Chondrocyte (in vitro differentiated cells): Measurements from ENCODE around the gene IL12RB2. TPM values are rescaled to one million over a fixed set of nuclear protein-coding genes. Genes with fewer than 3 reads are reported as not detected.

Source experiments
- DNase-seq: peaks from one replicate; pipeline ENCODE4 v3.0.0; 2021; ENCODE audit warnings: mixed read lengths, low spot score
- H3K27ac Mint-ChIP-seq: one replicate; pipeline ENCODE4 v1.8.0; 2021; ENCODE audit warnings: mild to moderate bottlenecking, moderate library complexity, mixed read lengths; ENCODE audit not compliant: unreplicated experiment
- H3K27me3 Mint-ChIP-seq: 2 replicates; pipeline ENCODE4 v1.8.0; 2021; ENCODE audit warnings: low read depth, mixed read lengths
- H3K36me3 Mint-ChIP-seq: 2 replicates; pipeline ENCODE4 v1.8.0; 2021; ENCODE audit warnings: low read depth, mixed read lengths
- H3K4me1 Mint-ChIP-seq: 2 replicates; pipeline ENCODE4 v1.8.0; 2021; ENCODE audit warnings: low read depth, mild to moderate bottlenecking, mixed read lengths
- H3K4me3 Mint-ChIP-seq: one replicate; pipeline ENCODE4 v1.8.0; 2021; ENCODE audit warnings: mild to moderate bottlenecking, moderate library complexity, mixed read lengths; ENCODE audit not compliant: unreplicated experiment
- H3K9me3 Mint-ChIP-seq: 2 replicates; pipeline ENCODE4 v1.8.0; 2021; ENCODE audit warnings: low read depth, mixed read lengths
- total RNA-seq: library from RNA; stranded (reverse); gene quantifications from 3 replicates; pipeline ENCODE4 v1.2.1, GENCODE V29; 2021
- TF ChIP-seq, protein P1 (sequence below): fragments of 200-600 bp; sonication (generic); IDR thresholded peaks from 2 replicates; pipeline ENCODE4 v1.5.0; 2021; ENCODE audit warnings: antibody characterized with exemption, mild to moderate bottlenecking, moderate library complexity

Gene IL12RB2
- total RNA-seq, 1 donor from 2014 or later: not detected

GRCh38 chr1:67346982-67347381 is 39.3 kb downstream of the IL12RB2 start:
- H3K4me3 Mint-ChIP-seq: no peak overlapping the region
- H3K27me3 Mint-ChIP-seq: peaks cover 2% of the 10 kb centered on the region
- H3K4me1 Mint-ChIP-seq: peaks cover 8% of the 10 kb centered on the region
- no peaks in the 10 kb centered on the region for H3K36me3 Mint-ChIP-seq
- TF ChIP-seq, protein P1, sequence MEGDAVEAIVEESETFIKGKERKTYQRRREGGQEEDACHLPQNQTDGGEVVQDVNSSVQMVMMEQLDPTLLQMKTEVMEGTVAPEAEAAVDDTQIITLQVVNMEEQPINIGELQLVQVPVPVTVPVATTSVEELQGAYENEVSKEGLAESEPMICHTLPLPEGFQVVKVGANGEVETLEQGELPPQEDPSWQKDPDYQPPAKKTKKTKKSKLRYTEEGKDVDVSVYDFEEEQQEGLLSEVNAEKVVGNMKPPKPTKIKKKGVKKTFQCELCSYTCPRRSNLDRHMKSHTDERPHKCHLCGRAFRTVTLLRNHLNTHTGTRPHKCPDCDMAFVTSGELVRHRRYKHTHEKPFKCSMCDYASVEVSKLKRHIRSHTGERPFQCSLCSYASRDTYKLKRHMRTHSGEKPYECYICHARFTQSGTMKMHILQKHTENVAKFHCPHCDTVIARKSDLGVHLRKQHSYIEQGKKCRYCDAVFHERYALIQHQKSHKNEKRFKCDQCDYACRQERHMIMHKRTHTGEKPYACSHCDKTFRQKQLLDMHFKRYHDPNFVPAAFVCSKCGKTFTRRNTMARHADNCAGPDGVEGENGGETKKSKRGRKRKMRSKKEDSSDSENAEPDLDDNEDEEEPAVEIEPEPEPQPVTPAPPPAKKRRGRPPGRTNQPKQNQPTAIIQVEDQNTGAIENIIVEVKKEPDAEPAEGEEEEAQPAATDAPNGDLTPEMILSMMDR: no peak
- no peak overlapping the region for H3K27ac Mint-ChIP-seq
- no peak for DNase-seq
- no peaks in the 10 kb centered on the region for H3K9me3 Mint-ChIP-seq

DNA sequence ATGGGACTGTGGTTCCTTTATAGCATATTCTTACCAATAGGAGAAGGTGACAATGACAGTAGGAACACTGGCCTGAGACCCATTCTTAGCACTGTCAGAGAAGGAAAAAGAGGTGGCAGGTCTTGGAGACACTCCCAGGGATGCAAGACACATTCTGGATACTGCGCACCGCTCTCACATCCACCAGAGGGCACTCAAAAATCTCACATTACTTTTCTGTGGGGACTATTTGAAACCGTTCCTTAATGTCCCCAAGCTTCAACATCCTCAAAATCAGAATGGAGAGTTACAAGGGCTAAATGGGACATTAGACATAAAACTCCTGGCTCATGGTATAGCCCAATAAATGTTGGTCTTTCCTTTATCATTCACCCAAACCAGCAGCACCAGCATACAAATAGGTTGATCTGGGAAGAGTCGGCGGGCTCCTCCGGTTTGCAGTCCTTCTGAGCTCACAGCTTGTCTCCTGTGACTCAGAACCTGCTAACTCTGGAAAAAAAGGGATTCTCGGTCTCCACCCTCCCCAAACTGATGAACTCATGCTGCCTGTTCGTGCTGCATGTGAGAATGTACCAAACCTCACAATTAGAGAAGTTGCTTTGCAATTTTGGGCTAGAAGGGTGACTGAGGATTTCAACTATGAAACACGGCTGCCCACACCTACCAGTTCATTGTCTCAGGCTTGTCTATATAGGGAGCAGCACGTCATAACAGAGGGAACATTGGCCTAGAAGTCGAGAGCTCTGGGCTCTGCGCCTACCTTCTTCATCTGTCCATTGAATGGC is 40.2 kb downstream of the IL12RB2 start:
- Mint-ChIP-seq H3K4me3 (peak overlapping the region; percentile 45), H3K27ac (no peak overlapping the region), H3K4me1 (peaks cover 8% of the 10 kb centered on the region), H3K27me3 (peaks cover 2% of the 10 kb centered on the region), H3K9me3 (no peaks in the 10 kb centered on the region), H3K36me3 (no peaks in the 10 kb centered on the region)
- DNase-seq: no peak
- TF ChIP-seq, protein P1: peak; percentile 94

DNA sequence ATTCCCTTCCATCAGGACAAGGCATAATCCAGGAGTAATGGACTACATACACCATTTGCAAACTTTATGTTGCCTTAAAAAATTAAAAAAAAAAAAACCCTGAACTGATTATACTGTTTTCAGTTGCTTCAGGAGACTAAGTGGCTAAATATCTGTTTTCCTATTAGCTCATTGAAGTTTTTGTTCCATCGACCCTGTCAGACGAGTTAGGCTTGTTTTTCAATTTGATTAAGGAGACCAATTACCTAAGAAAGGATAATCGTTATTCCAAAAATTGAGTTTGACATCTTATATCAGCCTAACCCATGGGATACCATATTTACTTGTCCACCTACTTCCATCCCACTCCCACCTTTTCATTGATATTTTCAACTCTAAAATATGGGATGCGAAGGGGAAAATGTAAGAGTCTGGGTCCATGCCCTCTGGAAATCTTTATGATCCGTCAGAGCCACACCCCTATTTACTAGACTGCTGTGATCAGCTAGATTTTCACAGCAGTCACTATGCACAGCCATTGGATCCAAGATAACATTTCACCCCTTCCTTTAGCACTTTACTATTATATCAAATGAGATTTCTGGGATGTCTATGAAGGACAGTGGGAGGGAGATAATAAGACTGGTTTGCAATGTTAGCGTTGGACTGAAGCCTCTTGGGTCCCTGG is 41.0 kb downstream of the IL12RB2 start:
- DNase-seq: no peak
- no peaks in the 10 kb centered on the region for H3K9me3 Mint-ChIP-seq
- no peak overlapping the region for H3K27ac Mint-ChIP-seq
- TF ChIP-seq, protein P1: no peak
- H3K36me3 Mint-ChIP-seq: no peaks in the 10 kb centered on the region
- H3K4me1 Mint-ChIP-seq: peaks cover 8% of the 10 kb centered on the region
- no peak overlapping the region for H3K4me3 Mint-ChIP-seq
- H3K27me3 Mint-ChIP-seq: peaks cover 2% of the 10 kb centered on the region

DNA sequence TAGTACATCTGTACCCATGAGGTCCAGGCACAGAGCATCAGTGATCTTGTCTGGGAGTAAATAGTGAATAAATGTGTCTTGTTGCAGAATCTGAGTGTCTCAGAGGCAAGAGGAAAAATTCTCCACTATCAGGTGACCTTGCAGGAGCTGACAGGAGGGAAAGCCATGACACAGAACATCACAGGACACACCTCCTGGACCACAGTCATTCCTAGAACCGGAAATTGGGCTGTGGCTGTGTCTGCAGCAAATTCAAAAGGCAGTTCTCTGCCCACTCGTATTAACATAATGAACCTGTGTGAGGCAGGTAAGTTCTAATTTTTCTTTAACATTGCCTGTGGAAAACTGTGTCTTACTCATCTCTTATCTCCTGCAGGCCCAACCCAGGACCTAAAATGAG is 43.1 kb downstream of the IL12RB2 start:
- H3K9me3 Mint-ChIP-seq: no peaks in the 10 kb centered on the region
- H3K4me3 Mint-ChIP-seq: no peak overlapping the region
- no peak for DNase-seq
- no peaks in the 10 kb centered on the region for H3K27me3 Mint-ChIP-seq
- H3K4me1 Mint-ChIP-seq: peaks cover 13% of the 10 kb centered on the region
- TF ChIP-seq, protein P1: no peak
- no peak overlapping the region for H3K27ac Mint-ChIP-seq
- H3K36me3 Mint-ChIP-seq: peaks cover 3% of the 10 kb centered on the region

DNA sequence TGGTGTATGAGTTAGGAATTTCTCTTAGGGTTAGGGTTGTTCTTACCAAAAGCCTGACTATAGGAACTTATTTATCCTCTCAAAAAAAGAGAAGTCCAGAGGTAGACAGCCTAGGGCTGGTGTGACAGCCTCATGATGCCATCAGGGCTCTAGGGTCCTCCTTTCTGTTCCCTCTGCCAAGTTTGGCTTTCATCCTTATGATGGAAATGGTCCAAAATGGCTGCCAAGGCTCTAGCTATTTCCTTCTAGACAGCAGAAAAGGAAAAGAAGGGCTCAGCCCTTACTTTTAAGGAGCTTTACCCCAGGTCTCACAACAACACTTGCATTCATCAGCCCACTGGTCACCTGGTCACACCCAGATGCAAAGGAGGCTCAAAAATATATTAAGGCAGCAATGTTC is 44.5 kb downstream of the IL12RB2 start:
- H3K27ac Mint-ChIP-seq: no peak overlapping the region
- no peak for DNase-seq
- peaks cover 3% of the 10 kb centered on the region for H3K36me3 Mint-ChIP-seq
- no peak overlapping the region for H3K4me3 Mint-ChIP-seq
- H3K4me1 Mint-ChIP-seq: peaks cover 17% of the 10 kb centered on the region
- no peaks in the 10 kb centered on the region for H3K9me3 Mint-ChIP-seq
- no peaks in the 10 kb centered on the region for H3K27me3 Mint-ChIP-seq
- TF ChIP-seq, protein P1: no peak
